Glomerular visceral epithelial cell (primary cell): ENCODE results near the gene TMEM219.
"Not testable (repeated sequence)": the region's sequence is repeated elsewhere in the genome, so short reads cannot be mapped to it uniquely, and the experiment has no call there.

ENCODE experiments used
- DNase-seq: peaks from one replicate; pipeline ENCODE4 v3.0.0-alpha.2; 2016; ENCODE audit errors: extremely low spot score

TMEM219 gene

DNA sequence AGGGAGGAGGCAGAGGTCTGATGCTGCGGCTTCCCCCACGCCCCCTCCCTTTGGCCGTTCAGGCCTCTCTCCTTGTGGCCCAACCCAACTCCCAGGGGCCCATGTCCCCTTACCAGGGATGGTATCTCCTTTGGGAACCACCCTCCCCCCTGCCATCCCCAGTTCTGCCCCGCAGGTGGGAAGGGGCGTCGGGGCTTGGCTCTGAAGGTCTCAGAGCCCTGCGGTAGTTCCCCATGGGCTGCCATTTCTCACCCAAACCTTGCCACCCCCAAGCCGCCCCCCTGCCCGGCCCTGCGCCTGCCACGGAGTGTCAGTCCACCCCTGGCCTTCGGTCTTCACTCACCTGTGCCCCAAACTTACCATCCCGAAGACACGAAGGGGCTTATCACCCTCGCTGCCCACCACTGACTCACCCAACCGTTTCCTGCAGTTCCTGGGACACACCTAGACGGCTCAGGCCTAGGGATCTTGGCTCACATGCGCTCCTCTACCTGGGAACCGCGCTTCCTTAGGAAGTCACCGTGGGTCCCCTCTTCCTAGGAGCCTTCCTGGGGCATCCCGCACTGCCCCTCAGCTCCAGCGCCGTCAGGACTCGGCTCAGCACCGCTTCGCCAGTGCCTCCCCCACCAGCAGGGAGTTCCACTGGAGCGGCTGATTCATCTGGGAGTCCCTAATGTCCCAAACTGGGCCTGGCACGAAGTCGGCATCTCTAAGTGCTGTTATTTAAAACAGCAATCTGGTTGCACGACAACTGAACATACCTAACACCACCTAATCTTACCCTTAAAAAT, 50.0 kb downstream of the TMEM219 start:
- DNase-seq, result no peak

DNA sequence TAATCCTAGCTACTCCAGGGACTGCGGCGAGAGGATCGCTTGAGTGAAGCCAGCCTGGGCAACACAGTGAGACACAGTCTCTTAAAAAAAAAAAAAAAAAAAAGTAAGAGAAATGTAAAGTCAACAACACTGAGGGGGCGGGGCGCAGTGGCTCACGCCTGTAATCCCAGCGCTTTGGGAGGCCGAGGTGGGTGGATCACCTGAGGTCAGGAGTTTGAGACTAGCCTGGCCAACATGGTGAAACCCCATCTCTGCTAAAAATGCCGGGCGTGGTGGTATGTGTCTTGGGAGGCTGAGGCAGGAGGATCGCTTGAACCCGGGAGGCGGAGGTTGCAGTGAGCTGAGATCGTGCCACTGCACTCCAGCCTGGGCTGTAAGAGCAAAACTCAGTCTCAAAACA, 50.7 kb downstream of the TMEM219 start:
- not testable (repeated sequence) for DNase-seq

DNA sequence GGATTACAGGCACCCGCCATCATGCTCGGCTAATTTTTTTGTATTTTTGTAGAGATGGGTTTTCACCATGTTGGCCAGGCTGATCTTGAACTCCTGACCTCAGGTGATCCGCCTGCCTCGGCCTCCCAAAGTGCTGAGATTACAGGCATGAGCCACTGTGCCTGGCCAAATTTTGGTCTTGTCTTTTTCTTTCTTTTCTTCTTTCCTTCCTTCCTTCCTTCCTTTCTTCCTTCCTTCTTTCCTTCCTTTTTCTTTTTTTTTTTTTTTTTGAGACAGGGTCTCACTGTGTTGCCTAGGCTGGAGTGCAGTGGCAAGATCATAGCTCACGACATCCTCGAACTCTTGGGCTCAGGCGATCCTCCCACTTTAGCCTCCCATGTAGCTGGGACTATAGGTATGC, 53.6 kb downstream of the TMEM219 start:
- DNase-seq, result not testable (repeated sequence)

DNA sequence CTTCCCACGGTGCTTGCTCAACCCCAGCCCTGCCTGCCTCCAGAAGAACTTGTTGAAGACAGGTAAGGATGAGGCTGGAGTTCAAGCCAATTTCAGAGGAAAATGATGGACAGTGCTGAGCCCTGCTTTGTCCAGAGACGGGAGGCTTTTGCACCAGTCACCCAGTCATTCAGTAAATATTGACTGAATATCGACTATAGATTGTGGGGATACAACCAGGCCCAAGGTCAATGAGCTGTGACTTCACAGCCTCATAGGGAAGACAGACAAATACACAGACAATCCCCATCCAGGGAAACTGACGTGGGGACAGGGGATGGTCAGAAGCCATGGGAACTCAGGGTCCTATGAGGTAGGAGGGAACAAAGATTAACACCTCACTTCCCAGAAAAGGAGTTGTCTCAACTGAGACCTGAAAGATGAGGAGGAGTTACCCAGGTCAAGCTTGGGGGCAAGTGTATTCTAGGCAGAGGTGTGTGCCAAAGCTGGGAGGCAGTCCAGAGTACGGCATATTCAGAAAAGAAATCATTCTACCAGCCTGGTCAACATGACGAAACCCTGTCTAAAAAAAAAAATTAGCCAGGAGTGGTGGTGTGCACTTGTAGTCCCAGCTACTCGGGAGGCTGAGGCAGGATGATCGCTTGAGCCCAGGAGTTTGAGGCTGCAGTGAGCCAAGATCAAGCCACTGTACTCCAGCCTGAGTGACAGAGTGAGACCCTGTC, 54.8 kb downstream of the TMEM219 start:
- no peak for DNase-seq

DNA sequence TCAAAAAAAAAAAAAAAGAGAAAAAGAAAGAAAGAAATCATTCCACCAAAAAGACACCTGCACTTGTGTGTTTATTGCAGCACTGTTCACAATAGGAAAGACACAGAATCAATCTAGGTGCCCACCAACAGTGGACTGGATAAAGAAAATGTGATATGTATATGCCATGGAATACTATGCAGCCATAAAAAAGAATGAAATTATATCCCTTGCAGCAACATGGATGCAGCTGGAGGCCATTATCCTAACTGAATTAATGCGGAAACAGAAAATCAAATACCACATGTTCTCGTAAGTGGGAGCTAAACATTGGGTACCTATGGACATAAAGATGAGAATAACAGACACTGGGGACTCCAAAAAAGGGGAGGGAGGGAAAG, 55.4 kb downstream of the TMEM219 start:
- DNase-seq, result no peak

DNA sequence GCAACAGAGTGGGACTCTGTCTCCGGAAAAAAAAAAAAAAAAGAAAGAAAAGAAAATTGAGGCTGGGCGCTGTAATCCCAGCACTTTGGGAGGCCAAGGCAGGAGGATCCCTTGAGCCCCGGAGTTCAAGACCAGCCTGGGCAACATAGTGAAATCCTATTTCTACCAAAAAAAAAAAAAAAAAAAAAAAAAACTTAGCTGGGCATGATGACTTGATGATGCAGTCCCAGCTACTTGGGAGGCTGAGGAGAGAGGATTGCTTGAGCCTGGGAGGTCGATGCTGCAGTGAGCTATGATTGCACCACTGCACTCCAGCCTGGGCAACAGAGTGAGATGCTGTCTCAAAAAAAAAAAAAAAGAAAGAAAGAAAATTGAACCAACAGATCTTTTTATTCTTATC, 56.1 kb downstream of the TMEM219 start:
- DNase-seq, result not testable (repeated sequence)

DNA sequence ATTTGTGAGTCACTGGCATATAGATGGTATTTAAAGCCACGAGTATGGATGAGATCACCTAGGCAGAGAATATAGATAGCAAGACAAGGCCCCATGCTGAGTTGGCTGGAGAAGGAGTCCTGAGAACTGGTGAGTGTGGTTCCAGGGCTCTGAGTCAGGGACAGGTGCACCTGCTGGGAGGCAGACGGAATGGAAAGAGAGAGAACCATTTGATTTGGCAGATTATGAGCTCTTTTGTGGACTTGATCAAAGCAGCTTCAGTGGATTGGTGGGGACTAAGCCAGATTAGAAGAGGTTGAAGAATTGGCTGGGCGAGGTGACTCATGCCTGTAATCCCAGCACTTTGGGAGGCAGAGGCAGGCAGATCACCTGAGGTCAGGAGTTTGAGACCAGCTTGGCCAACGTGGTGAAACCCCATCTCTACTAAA, 56.9 kb downstream of the TMEM219 start:
- peak; percentile 79 for DNase-seq
